Fibroblast of the aortic adventitia (primary cell): ENCODE measurements around the gene CHM. TPM values are rescaled to one million over a fixed set of nuclear protein-coding genes. Genes with fewer than 3 reads are reported as not detected.
"Not testable (repeated sequence)": the region's sequence is repeated elsewhere in the genome, so short reads cannot be mapped to it uniquely, and the experiment has no call there.

Experiments used
- DNase-seq: peaks from one replicate; pipeline ENCODE4 v3.0.0-alpha.2; 2010; ENCODE audit warnings: low read depth
- H3K4me3 ChIP-seq: 2 replicates; pipeline ENCODE4 v1.5.1; 2011; ENCODE audit warnings: low read depth, mild to moderate bottlenecking, control low read depth, low read length, moderate library complexity
- total RNA-seq: library from RNA; depleted of rRNA; stranded (reverse); fragments of >200 nt; gene quantifications from 2 replicates; pipeline ENCODE4 v1.2.3, GENCODE V29; 2012; ENCODE audit warnings: low replicate concordance
- TF ChIP-seq, protein P1 (sequence below): IDR thresholded peaks from 2 replicates; pipeline ENCODE4 v1.5.1; 2011; ENCODE audit warnings: mild to moderate bottlenecking, low read length, control low read depth, inconsistent platforms; ENCODE audit not compliant: insufficient read depth

Gene CHM
- total RNA-seq, 1 donor = 52.8 TPM

DNA sequence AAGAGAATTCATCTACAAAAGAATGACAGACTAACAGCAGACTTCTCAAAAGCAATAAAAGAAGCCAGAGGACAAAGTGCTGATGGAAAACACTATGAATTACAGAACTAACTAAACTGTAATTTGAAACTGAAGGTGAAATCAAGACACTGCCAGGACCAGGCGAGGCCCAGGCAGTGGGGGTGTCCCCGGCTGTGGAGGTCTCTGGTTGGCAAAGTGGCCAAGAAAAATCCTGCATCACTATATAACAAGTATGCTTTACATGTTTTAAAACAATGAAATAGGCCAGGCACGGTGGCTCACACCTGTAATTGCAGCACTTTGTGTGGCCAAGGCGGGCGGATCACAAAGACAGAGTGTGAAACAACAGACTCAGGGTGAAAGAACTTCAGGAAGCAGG, 32.9 kb downstream of the CHM start:
- H3K4me3 ChIP-seq = no peak overlapping the region
- TF ChIP-seq, protein P1, sequence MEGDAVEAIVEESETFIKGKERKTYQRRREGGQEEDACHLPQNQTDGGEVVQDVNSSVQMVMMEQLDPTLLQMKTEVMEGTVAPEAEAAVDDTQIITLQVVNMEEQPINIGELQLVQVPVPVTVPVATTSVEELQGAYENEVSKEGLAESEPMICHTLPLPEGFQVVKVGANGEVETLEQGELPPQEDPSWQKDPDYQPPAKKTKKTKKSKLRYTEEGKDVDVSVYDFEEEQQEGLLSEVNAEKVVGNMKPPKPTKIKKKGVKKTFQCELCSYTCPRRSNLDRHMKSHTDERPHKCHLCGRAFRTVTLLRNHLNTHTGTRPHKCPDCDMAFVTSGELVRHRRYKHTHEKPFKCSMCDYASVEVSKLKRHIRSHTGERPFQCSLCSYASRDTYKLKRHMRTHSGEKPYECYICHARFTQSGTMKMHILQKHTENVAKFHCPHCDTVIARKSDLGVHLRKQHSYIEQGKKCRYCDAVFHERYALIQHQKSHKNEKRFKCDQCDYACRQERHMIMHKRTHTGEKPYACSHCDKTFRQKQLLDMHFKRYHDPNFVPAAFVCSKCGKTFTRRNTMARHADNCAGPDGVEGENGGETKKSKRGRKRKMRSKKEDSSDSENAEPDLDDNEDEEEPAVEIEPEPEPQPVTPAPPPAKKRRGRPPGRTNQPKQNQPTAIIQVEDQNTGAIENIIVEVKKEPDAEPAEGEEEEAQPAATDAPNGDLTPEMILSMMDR = no peak
- no peak for DNase-seq

DNA sequence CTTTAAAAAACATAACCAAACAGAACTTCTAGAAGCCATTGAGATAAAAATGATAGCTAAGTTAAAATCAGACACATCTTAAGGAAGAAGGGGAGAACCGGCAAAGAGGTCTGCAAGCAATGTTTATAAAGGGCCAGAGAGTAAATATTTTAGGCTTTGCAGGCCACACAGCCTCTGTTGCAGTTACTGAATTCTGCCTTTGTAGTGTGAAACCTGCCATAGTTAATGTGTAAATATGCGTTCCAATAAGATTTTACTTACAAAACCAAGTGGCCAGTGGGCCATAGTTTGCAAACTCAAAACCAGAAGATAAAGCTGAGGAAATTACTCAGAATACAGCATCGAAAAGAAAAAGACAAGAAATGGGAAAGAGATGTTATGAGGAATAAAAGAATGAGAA, 33.6 kb downstream of the CHM start:
- TF ChIP-seq, protein P1 = no peak
- no peak overlapping the region for H3K4me3 ChIP-seq
- DNase-seq = no peak

DNA sequence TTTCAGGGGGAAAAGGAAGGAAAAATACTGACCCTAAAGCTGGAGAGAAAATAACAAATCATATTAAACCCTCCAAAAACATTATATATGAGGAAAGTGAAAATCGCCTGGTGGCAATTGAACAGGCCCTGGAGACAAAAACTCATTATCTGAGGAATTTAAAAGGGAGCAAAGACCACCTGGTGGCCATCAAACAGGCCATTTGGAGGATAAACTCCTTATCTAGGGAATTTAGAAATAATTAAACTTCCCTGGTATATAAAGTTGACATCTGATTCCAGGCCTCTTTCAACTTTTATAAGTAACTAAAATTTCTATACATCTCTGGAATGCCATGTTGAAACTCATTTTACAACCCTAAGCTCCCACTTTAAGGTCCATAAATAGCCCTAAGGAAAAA, 35.2 kb downstream of the CHM start:
- TF ChIP-seq, protein P1 = no peak
- no peak for DNase-seq
- H3K4me3 ChIP-seq = no peak overlapping the region

DNA sequence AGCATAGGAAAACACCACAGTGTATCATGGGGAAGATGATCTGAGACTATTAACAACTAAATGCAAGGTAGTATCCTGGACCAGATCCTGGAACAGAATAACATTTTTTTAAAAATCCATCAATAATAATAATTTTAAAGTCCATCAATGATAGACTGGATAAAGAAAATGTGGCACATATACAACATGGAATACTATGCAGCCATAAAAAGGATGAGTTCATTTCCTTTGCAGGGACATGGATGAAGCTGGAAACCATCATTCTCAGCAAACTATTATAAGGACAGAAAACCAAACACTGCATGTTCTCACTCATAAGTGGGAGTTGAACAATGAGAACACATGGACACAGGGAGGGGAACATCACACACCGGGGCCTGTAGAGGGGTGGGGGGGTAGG, 37.6 kb downstream of the CHM start:
- DNase-seq, H3K4me3 ChIP-seq: not testable (repeated sequence)

DNA sequence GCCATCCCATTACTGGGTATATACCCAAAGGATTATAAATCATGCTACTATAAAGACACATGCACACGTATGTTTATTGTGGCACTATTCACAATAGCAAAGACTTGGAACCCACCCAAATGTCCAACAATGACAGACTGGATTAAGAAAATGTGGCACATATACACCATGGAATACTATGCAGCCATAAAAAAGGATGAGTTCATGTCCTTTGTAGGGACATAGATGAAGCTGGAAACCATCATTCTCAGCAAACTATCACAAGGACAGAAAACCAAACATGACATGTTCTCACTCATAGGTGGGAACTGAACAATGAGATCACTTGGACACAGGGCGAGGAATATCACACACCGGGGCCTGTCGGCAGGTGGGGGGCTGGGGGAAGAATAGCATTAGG, 39.5 kb downstream of the CHM start:
- not testable (repeated sequence) for DNase-seq, H3K4me3 ChIP-seq

DNA sequence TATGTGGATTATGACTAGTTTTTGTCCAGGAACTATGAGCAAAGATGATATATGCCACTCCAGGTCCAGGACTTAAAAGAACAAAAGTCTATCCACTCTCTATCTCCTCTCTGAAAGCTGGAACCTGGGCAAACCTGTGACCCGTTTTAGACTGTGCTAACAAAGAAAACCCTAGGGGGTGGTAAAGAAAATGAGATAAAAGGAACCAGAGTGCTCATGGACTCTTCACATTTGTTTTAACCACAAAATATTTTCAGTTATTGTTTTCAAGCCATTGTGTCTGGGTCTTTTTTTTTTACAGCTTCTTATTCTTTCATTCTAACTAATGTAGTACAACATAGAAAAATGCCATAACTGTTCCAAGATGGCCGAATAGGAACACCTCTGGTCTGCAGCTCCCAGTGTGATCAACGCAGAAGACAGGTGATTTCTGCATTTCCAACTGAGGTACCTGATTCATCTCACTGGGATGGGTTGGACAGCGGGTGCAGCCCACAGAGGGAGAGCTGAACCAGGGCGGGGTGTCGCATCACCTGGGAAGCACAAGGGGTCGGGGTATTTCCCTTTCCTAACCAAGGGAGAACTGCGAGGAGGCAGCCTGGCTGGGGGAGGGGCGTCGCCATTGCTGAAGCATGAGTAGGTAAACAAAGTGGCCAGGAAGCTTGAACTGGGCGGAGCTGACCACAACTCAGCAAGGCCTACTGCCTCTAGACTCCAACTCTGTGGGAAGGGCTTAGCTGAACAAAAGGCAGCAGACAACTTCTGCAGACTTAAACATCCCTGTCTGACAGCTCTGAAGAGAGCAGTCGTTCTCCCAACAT, 45.1 kb downstream of the CHM start:
- DNase-seq = peak; percentile 8
- H3K4me3 ChIP-seq = no peak overlapping the region
- TF ChIP-seq, protein P1 = no peak

DNA sequence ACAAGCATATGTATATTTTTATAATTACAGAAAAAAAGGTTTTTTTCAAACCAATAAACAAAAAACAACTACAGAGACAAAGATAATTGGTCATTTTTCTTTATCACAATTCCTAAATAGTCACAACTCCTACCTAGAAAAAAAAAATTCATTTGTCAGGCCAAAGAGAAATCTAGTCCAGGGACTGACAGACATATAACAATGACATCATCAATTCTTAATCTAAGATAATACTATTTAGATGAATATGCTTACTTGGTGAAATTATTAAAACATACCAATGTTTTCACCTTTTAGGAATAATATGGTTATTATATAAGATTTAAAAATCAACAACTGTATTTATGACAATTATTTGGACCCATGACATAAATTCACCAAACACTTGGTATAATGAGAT, 48.4 kb downstream of the CHM start:
- no peak overlapping the region for H3K4me3 ChIP-seq
- DNase-seq = no peak
- TF ChIP-seq, protein P1 = no peak

DNA sequence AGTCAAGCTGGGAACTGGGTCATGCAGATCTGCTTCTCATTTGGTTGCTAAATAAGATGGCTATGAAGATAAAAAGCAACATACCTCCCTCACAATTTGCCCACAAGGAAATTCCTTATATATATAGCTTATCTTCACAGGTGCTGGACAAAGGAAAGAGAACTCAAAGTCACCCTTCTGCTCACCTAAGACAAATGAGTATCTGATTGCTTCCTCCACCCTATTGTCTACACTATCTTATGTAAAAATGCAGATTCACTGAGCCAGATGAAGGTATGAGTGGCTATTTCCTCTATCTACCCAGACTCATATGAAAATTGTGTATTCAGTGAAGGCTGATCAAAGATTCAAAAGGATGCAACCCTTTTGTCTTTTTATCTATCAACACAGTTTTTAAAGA, 50.8 kb downstream of the CHM start:
- TF ChIP-seq, protein P1 = no peak
- no peak for DNase-seq
- no peak overlapping the region for H3K4me3 ChIP-seq
